Spleen (tissue), 11 donors: ENCODE results near the gene GALNT12. TPM values are rescaled to one million over a fixed set of nuclear protein-coding genes. Genes with fewer than 3 reads are reported as not detected.

Experiments
- DNase-seq: peaks from one replicate; pipeline ENCODE4 v3.0.0-alpha.2; 2020
- H3K27ac ChIP-seq, 8 donors: fragments of 200-600 bp; sonication (generic) in 7 of 8; 1 replicate in 4 of 8; 2 replicates in 4 of 8; pipeline versions ENCODE4 v1.5.0 to v1.8.0; 2016 to 2021; ENCODE audit warnings: inconsistent platforms in 4 of 8, mild to moderate bottlenecking in 4 of 8, moderate library complexity in 1 of 8
- H3K27me3 ChIP-seq, 7 donors: fragments of 200-600 bp; sonication (generic) in 6 of 7; replicated peaks in 1 of 7; 1 replicate in 4 of 7; 2 replicates in 3 of 7; pipeline versions ENCODE4 v1.5.0 to v1.8.0; 2016 to 2021; ENCODE audit warnings: inconsistent platforms in 3 of 7, mild to moderate bottlenecking in 1 of 7
- H3K36me3 ChIP-seq, 6 donors: fragments of 200-600 bp; sonication (generic) in 5 of 6; 1 replicate in 4 of 6; 2 replicates in 2 of 6; pipeline versions ENCODE4 v1.5.0 to v1.8.0; 2016 to 2021; ENCODE audit warnings: inconsistent platforms in 2 of 6
- H3K4me1 ChIP-seq, 6 donors: fragments of 200-600 bp; sonication (generic) in 5 of 6; 1 replicate in 3 of 6; 2 replicates in 3 of 6; pipeline versions ENCODE4 v1.5.0 to v1.8.0; 2016 to 2021; ENCODE audit warnings: inconsistent platforms in 3 of 6
- H3K4me3 ChIP-seq, 8 donors: fragments of 200-600 bp; sonication (generic) in 7 of 8; 1 replicate in 4 of 8; 2 replicates in 4 of 8; pipeline versions ENCODE4 v1.5.0 to v1.8.0; 2016 to 2021; ENCODE audit warnings: inconsistent platforms in 4 of 8, mild to moderate bottlenecking in 4 of 8, moderate library complexity in 2 of 8
- H3K9me3 ChIP-seq, 8 donors: fragments of 200-600 bp; sonication (generic) in 7 of 8; 1 replicate in 4 of 8; 2 replicates in 4 of 8; pipeline versions ENCODE4 v1.5.0 to v1.8.0; 2016 to 2021; ENCODE audit warnings: inconsistent platforms in 4 of 8
- POLR2A ChIP-seq, 3 donors: fragments of 450-650 bp; IDR thresholded peaks; one replicate each; pipeline ENCODE4 v1.5.1; 2017; ENCODE audit warnings: antibody characterized with exemption in 3 of 3, mild to moderate bottlenecking in 1 of 3
- POLR2AphosphoS5 ChIP-seq, 3 donors: sonication (generic); formaldehyde crosslinking; IDR thresholded peaks; one replicate each; pipeline ENCODE4 v1.5.1; 2017; ENCODE audit warnings: antibody characterized with exemption in 3 of 3
- WGBS, 5 donors: extraction: QIAGEN DNeasy Blood & Tissue Kit in 3 of 5; methylation state at CpG; one replicate each; pipeline versions ENCODE4 v1.1.5 to v1.1.7; 2013 to 2018; 5-methylcytosine and 5-hydroxymethylcytosine counted together
- intact Hi-C: fragments of 100-400 bp; cut with DNase I; formaldehyde crosslinking; loops from one replicate; pipeline ENCODE4 v1.15.0; 2023; ENCODE audit warnings: low total_unique reads
- polyA plus RNA-seq, 3 donors: library from polyadenylated mRNA; stranded (reverse); fragments of 200-250 nt; gene quantifications; one replicate each; pipeline ENCODE4 v1.2.1, GENCODE V29; 2013
- total RNA-seq, 7 donors: library from RNA; depleted of rRNA in 3 of 7; stranded (reverse); fragments of >200 nt in 3 of 7; fragmentation: NEBNext Ultra II Directional in 4 of 7; extraction: Animal tissue kit (Norgen Biotek cat#: 25700) in 4 of 7; gene quantifications; one replicate each; pipeline versions ENCODE4 v1.1.0 to v1.2.1, GENCODE V29; 2016 to 2021
- TF ChIP-seq, protein P1 (sequence below), 11 experiments: fragments of 200-600 bp in 7 of 11; fragments of 450-650 bp in 4 of 11; sonication (generic) in 4 of 11; IDR thresholded peaks in 8 of 11; conservative IDR thresholded peaks in 3 of 11; 1 replicate in 7 of 11; 2 replicates in 4 of 11; pipeline versions ENCODE4 v1.4.0 to v1.8.0; 2016 to 2021; ENCODE audit warnings: antibody characterized with exemption in 11 of 11, inconsistent platforms in 4 of 11, mild to moderate bottlenecking in 1 of 11
- donor health status: healthy with polysubstance abuse.
- donor health status: DM: no; HTN: no; CAD: no; lungs with moderate emphysema.
- donor health status: DM: no; HTN: no; CAD: no.
- donor health status: Bipolar disorder and iron deficiency.
- donor health status: healthy.
- donor health status: DM: no; HTN: no; CAD: no.
- donor health status: DM: yes; HTN: yes; CAD: no.

The GALNT12 gene
- total and polyA plus RNA-seq, 10 donors = 1.2 to 3.2 (median 2.5) TPM

DNA sequence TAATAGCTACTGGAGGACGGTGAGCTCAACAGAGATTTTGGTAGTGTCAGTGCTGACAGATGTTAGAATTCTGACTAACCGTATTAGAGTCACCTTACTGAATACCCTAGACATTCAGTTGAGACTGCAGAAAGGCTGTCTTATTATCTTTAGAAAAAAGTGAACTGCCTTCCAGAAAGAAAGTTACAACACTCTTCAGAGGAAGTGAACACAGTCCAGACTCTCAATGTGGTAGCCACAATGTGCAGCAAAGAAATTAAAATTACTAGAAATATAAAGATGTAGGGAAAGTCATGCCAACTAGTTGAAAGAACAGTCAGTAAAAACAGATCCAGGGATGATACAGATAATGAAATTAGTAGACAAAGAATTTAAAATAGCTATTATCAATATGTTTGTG lies 89.2 kb downstream of the GALNT12 start:
- WGBS, 5 donors = 81 to 96% (median 87%) methylated on average over 2 of the region's 2 CpGs
- Histone ChIP-seq H3K4me3 (no peak overlapping the region), H3K9me3 (peaks cover 0 to 17% (median 14%) of the 10 kb centered on the region in 8 donors), H3K36me3 (no peaks in the 10 kb centered on the region), H3K27me3 (no peaks in the 10 kb centered on the region), H3K27ac (no peak overlapping the region), H3K4me1 (peaks cover 0 to 14% (median 5%) of the 10 kb centered on the region in 6 donors)
- TF ChIP-seq POLR2A (IDR thresholded peaks at IDR 0.05) (no peak), POLR2AphosphoS5 (IDR thresholded peaks at IDR 0.05) (no peak)
- TF ChIP-seq, protein P1, sequence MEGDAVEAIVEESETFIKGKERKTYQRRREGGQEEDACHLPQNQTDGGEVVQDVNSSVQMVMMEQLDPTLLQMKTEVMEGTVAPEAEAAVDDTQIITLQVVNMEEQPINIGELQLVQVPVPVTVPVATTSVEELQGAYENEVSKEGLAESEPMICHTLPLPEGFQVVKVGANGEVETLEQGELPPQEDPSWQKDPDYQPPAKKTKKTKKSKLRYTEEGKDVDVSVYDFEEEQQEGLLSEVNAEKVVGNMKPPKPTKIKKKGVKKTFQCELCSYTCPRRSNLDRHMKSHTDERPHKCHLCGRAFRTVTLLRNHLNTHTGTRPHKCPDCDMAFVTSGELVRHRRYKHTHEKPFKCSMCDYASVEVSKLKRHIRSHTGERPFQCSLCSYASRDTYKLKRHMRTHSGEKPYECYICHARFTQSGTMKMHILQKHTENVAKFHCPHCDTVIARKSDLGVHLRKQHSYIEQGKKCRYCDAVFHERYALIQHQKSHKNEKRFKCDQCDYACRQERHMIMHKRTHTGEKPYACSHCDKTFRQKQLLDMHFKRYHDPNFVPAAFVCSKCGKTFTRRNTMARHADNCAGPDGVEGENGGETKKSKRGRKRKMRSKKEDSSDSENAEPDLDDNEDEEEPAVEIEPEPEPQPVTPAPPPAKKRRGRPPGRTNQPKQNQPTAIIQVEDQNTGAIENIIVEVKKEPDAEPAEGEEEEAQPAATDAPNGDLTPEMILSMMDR (IDR thresholded peaks at IDR 0.05 in 8 of 11, conservative IDR thresholded peaks at IDR 0.05 in 3 of 11) = no peak
- intact Hi-C loops = no loop called here
- DNase-seq = no peak

DNA sequence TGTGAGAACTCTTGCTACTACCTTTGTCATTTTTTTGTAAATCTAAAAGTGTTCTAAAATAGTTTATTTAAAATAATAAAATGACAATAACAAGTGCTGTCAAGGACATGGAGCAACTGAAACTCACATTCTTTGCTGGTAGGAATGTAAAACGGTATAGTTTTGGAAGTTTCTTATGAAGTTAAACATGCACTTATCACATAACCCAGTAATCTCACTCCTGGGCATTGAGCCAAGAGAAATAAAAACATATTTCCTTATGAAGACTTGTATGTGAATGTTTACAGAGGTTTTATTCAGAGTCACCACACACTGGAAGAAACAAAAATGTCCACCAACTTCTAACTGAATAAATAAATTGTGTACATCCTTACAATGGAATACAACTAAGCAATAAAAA lies 90.3 kb downstream of the GALNT12 start:
- Histone ChIP-seq H3K36me3 (no peaks in the 10 kb centered on the region), H3K9me3 (peaks cover 0 to 17% (median 14%) of the 10 kb centered on the region in 8 donors), H3K4me3 (no peak overlapping the region), H3K4me1 (peaks cover 0 to 14% (median 5%) of the 10 kb centered on the region in 6 donors), H3K27me3 (peaks cover 0 to 4% (median 0%) of the 10 kb centered on the region in 7 donors), H3K27ac (no peak overlapping the region)
- TF ChIP-seq POLR2A (IDR thresholded peaks at IDR 0.05) = no peak
- TF ChIP-seq, protein P1 (IDR thresholded peaks at IDR 0.05 in 8 of 11, conservative IDR thresholded peaks at IDR 0.05 in 3 of 11) = no peak
- TF ChIP-seq POLR2AphosphoS5 (IDR thresholded peaks at IDR 0.05) = no peak
- intact Hi-C loops = no loop called here
- WGBS, 5 donors = 55 to 74% (median 63%) methylated on average over 1 of the region's 1 CpG
- no peak for DNase-seq

DNA sequence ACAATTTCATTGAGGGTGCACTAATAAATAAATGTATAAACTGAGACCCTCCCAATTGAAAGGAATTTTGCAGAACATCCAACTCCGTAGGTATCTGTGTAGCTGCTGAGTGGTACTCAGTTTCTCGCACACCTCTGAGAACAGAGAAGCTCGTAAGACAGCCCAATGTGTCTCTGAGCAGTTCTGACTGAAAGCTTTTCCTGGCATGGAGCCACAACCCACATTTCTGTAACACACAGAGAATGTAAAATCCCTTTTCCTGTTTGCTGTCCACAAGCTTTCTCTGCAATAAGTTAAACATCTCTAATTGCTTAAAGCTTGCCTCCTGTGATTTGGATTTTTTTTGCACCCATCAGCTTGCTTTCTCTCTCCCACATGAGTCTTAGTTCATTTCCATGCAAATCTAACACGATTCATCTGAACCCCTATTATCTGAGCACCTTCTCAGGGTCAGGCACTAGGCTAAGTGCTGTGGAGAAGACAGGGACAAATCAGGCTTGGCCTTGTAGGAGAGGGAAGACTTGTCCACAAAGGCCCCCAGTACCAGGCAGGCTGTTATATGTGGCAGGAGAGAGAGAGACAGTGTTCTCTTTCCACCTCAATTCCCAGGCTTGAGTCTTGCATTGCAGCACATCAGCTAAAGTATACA lies 92.1 kb downstream of the GALNT12 start:
- H3K27me3 ChIP-seq = peaks cover 0 to 16% (median 0%) of the 10 kb centered on the region in 7 donors
- no peaks in the 10 kb centered on the region for H3K36me3 ChIP-seq
- peaks cover 0 to 13% (median 5%) of the 10 kb centered on the region in 6 donors for H3K4me1 ChIP-seq
- intact Hi-C loops = no loop called here
- DNase-seq = no peak
- no peak for TF ChIP-seq POLR2AphosphoS5 (IDR thresholded peaks at IDR 0.05)
- TF ChIP-seq POLR2A (IDR thresholded peaks at IDR 0.05) = no peak
- TF ChIP-seq, protein P1 (IDR thresholded peaks at IDR 0.05 in 8 of 11, conservative IDR thresholded peaks at IDR 0.05 in 3 of 11) = no peak
- H3K9me3 ChIP-seq = peaks cover 0 to 17% (median 14%) of the 10 kb centered on the region in 8 donors
- H3K27ac ChIP-seq = no peak overlapping the region
- no peak overlapping the region for H3K4me3 ChIP-seq
- 16 to 39% (median 25%) methylated on average over 4 of the region's 4 CpGs for WGBS, 5 donors

Other genes starting within 250 kb of the GALNT12 start
- under 1 TPM in 1 of 7 donors, not detected in 6; 0.32 TPM for gene GABBR2, start 98.7 kb upstream of the GALNT12 start, total RNA-seq
- gene GABBR2, start 98.7 kb upstream of the GALNT12 start, polyA plus RNA-seq = under 1 TPM in 2 of 3 donors, not detected in 1; 0.03 to 0.07 TPM
- 1 to 10 TPM; 5.2 to 9.4 (median 7.0) TPM for gene ANKS6, start 11.1 kb upstream of the GALNT12 start, total RNA-seq
- 1 to 10 TPM; 4.9 to 8.2 (median 7.7) TPM for gene ANKS6, start 11.1 kb upstream of the GALNT12 start, polyA plus RNA-seq
- 1 to 10 TPM in 6 of 7 donors, under 1 TPM in 1; 0.94 to 9.3 (median 3.2) TPM for gene COL15A1, start 136.2 kb downstream of the GALNT12 start, total RNA-seq
- gene COL15A1, start 136.2 kb downstream of the GALNT12 start, polyA plus RNA-seq = 1 to 10 TPM in 2 of 3 donors, under 1 TPM in 1; 0.33 to 1.2 (median 1.1) TPM